Breast epithelium (tissue), 4 donors: ENCODE measurements around the gene FNDC11. TPM values are rescaled to one million over a fixed set of nuclear protein-coding genes. Genes with fewer than 3 reads are reported as not detected.

ENCODE experiments used
- DNase-seq, 2 donors: peaks; one replicate each; pipeline ENCODE4 v3.0.0-alpha.2; 2019; ENCODE audit warnings: low spot score in 2 of 2
- H3K27ac ChIP-seq, 2 donors: fragments of 200-600 bp; sonication (generic) in 1 of 2; one replicate each; pipeline ENCODE4 v1.5.1; 2016 to 2019; ENCODE audit warnings: mild to moderate bottlenecking in 1 of 2
- H3K27me3 ChIP-seq, 2 donors: fragments of 200-600 bp; sonication (generic) in 1 of 2; one replicate each; pipeline versions ENCODE4 v1.5.1 to v1.6.0; 2017 to 2019; ENCODE audit warnings: control low read depth in 1 of 2, mild to moderate bottlenecking in 1 of 2
- H3K36me3 ChIP-seq: fragments of 200-600 bp; one replicate; pipeline ENCODE4 v1.5.1; 2019
- H3K4me1 ChIP-seq, 2 donors: fragments of 200-600 bp; sonication (generic); one replicate each; pipeline ENCODE4 v1.5.1; 2016 to 2019; ENCODE audit warnings: control low read depth in 1 of 2
- H3K4me3 ChIP-seq, 3 donors: fragments of 200-600 bp; sonication (generic); 1 replicate in 2 of 3; 2 replicates in 1 of 3; pipeline ENCODE4 v1.5.1; 2016 to 2019; ENCODE audit warnings: mild to moderate bottlenecking in 3 of 3, moderate library complexity in 2 of 3
- H3K9me3 ChIP-seq, 2 donors: fragments of 200-600 bp; sonication (generic) in 1 of 2; one replicate each; pipeline ENCODE4 v1.5.1; 2016 to 2019; ENCODE audit warnings: control low read depth in 1 of 2
- CTCF ChIP-seq, 3 donors: fragments of 450-650 bp; IDR thresholded peaks; one replicate each; pipeline ENCODE4 v1.5.1; 2016 to 2017; ENCODE audit warnings: antibody characterized with exemption in 3 of 3, mild to moderate bottlenecking in 3 of 3, moderate library complexity in 3 of 3
- POLR2A ChIP-seq: fragments of 450-650 bp; IDR thresholded peaks from one replicate; pipeline ENCODE4 v1.6.1; 2016; ENCODE audit warnings: antibody characterized with exemption, mild to moderate bottlenecking, moderate library complexity
- POLR2AphosphoS5 ChIP-seq, 3 donors: sonication (generic); formaldehyde crosslinking; IDR thresholded peaks; one replicate each; pipeline ENCODE4 v1.6.1; 2017; ENCODE audit warnings: antibody characterized with exemption in 3 of 3
- intact Hi-C: fragments of 100-400 bp; cut with DNase I; formaldehyde crosslinking; loops from one replicate; pipeline ENCODE4 v1.15.1; 2023; ENCODE audit warnings: low total_unique reads
- total RNA-seq, 3 donors: library from RNA; depleted of rRNA; stranded (reverse); fragments of >200 nt; gene quantifications; one replicate each; pipeline ENCODE4 v1.1.0, GENCODE V29; 2016

FNDC11 gene
- total RNA-seq, 3 donors from 2014 or later, result 0.29 to 0.33 (median 0.32) TPM

DNA sequence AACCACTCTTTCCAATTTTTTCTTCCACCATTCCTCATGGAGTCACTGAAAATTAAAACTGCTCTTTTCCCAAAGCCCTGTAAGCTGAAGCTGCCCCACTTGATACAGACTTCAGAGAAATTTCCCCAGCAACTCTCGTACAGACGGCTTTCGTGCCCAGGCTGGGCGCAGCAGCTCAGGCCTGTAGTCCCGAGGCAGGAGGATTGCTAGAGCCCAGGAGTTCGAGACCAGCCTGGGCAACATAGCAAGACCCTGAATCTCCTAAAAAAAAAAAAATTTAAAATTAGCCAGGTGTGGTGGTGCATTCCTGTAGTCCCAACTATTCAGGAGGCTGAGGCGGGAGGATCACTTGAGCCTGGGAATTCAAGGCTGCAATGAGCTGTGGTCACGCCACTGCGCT lies 26.8 kb upstream of the FNDC11 start:
- DNase-seq, result no peak
- no peak overlapping the region for H3K4me3 ChIP-seq
- TF ChIP-seq POLR2AphosphoS5 (IDR thresholded peaks at IDR 0.05), result no peak
- TF ChIP-seq POLR2A, result no peak
- TF ChIP-seq CTCF (IDR thresholded peaks at IDR 0.05), result no peak
- H3K27me3 ChIP-seq, result peaks cover 0 to 4% of the 10 kb centered on the region in 2 donors
- peaks cover 0 to 9% of the 10 kb centered on the region in 2 donors for H3K9me3 ChIP-seq
- no peaks in the 10 kb centered on the region for H3K36me3 ChIP-seq
- peaks cover 0 to 9% of the 10 kb centered on the region in 2 donors for H3K4me1 ChIP-seq
- H3K27ac ChIP-seq, result no peak overlapping the region
- intact Hi-C loops, result no loop called here

GRCh38 chr20:63529180-63529860 lies 24.6 kb upstream of the FNDC11 start:
- H3K27ac ChIP-seq, result no peak overlapping the region
- H3K4me1 ChIP-seq, result peaks cover 0 to 4% of the 10 kb centered on the region in 2 donors
- H3K36me3 ChIP-seq, result no peaks in the 10 kb centered on the region
- no peak overlapping the region for H3K4me3 ChIP-seq
- intact Hi-C loops, result no loop called here
- TF ChIP-seq CTCF (IDR thresholded peaks at IDR 0.05) (no peak), POLR2AphosphoS5 (IDR thresholded peaks at IDR 0.05) (no peak), POLR2A (no peak)
- H3K9me3 ChIP-seq, result no peaks in the 10 kb centered on the region
- DNase-seq, result no peak
- H3K27me3 ChIP-seq, result peaks cover 4 to 7% of the 10 kb centered on the region in 2 donors

GRCh38 chr20:63529861-63530787 lies 23.8 kb upstream of the FNDC11 start:
- H3K27ac ChIP-seq, result no peak overlapping the region
- no peaks in the 10 kb centered on the region for H3K36me3 ChIP-seq
- peaks cover 7 to 8% of the 10 kb centered on the region in 2 donors for H3K27me3 ChIP-seq
- DNase-seq, result no peak
- TF ChIP-seq POLR2A (no peak), POLR2AphosphoS5 (IDR thresholded peaks at IDR 0.05) (no peak), CTCF (IDR thresholded peaks at IDR 0.05) (no peak)
- H3K4me3 ChIP-seq, result no peak overlapping the region
- intact Hi-C loops, result loop anchor here (10.0 kb wide), 1 partner anchor 105 kb away; no protein-coding TSS in a partner anchor
- no peaks in the 10 kb centered on the region for H3K9me3 ChIP-seq
- peaks cover 0 to 10% of the 10 kb centered on the region in 2 donors for H3K4me1 ChIP-seq

- H3K36me3 ChIP-seq, result no peaks in the 10 kb centered on the region
- TF ChIP-seq POLR2AphosphoS5 (IDR thresholded peaks at IDR 0.05), result no peak
- TF ChIP-seq CTCF (IDR thresholded peaks at IDR 0.05), result no peak
- no peak for TF ChIP-seq POLR2A
- peaks cover 0 to 10% of the 10 kb centered on the region in 2 donors for H3K4me1 ChIP-seq
- no peak overlapping the region for H3K4me3 ChIP-seq
- intact Hi-C loops, result loop anchor here (10.0 kb wide), 1 partner anchor 104 kb away; no protein-coding TSS in a partner anchor
- no peak for DNase-seq
- H3K27me3 ChIP-seq, result peaks cover 7 to 10% of the 10 kb centered on the region in 2 donors
- no peaks in the 10 kb centered on the region for H3K9me3 ChIP-seq
- H3K27ac ChIP-seq, result no peak overlapping the region
Observed at GRCh38 chr20:63530788-63531160, 23.2 kb upstream of the FNDC11 start.
